ENCODE data around the gene HOXD13.

DNA sequence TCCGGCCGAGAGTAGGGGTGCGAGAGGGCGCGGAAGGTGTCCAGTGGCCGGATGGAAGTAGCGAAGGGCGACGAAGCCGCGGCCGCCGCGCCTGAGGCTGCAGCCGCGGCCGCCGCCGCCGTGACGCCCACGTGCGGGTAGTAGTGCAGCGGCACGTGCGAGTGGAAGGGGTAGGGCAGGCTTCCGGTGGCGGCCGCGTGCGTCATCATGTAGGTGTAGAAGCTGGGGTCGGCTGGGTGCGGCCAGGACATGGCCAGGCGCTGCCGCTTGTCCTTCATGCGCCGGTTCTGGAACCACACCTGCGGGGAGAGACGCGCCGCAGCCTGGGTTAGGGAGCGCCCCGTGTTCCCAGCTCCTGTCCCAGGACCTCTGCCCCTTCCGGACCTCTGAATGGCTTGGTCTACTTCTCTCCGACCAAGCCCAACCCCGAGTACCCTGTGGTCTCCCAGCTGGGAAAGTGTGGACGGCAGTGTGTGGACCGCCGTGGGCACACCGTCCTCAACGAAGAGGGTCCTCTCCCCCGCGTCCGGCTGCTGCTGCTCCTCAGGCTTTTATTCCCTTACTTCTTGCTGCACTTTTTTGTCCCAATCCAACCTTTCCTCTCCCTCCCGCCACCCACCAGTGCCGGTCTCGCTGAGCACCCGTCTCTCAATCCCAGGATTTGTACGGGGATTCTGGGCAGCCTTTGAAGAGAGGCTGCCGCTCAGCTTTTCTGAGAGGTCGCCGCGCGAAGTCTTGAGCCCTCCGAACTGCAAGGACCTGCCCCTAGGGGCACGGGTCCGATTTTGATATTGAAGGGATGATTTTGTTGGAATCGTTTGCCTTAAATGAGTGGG is 11.8 kb upstream of the HOXD13 start:
- TF ChIP-seq, protein P1, sequence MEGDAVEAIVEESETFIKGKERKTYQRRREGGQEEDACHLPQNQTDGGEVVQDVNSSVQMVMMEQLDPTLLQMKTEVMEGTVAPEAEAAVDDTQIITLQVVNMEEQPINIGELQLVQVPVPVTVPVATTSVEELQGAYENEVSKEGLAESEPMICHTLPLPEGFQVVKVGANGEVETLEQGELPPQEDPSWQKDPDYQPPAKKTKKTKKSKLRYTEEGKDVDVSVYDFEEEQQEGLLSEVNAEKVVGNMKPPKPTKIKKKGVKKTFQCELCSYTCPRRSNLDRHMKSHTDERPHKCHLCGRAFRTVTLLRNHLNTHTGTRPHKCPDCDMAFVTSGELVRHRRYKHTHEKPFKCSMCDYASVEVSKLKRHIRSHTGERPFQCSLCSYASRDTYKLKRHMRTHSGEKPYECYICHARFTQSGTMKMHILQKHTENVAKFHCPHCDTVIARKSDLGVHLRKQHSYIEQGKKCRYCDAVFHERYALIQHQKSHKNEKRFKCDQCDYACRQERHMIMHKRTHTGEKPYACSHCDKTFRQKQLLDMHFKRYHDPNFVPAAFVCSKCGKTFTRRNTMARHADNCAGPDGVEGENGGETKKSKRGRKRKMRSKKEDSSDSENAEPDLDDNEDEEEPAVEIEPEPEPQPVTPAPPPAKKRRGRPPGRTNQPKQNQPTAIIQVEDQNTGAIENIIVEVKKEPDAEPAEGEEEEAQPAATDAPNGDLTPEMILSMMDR (conservative IDR thresholded peaks at IDR 0.05; ENCODE audit: low read length): no peak
- no peak for TF ChIP-seq EZH2phosphoT487 (IDR thresholded peaks at IDR 0.05; ENCODE audit: borderline replicate concordance, low read depth, low read length)
